Measurements from ENCODE around the gene NOL3. TPM values are rescaled to one million over a fixed set of nuclear protein-coding genes. Genes with fewer than 3 reads are reported as not detected.

Gene NOL3
- total RNA-seq, 1 donor from 2014 or later = 10.9 TPM

DNA sequence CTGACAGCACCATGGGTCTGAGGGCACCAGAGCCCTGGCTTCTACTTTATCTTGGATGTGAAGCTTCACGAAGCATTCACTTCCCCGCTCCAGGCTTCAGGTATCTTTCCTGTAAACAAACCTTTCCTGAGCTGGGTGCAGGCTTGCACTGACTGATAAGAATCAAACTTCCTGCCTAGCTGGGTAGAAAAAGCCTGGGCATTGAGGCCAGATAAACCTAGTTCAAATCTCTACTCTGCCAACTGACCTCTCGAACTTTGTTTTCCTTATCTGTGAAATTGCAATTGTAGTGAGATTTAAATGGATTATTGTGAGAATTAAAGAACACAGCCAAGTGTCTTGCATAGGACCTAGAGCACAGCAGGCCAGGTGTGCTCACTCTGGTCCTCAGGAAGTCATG lies 53.7 kb downstream of the NOL3 start:
- no peak for TF ChIP-seq EZH2 (IDR thresholded peaks at IDR 0.05; ENCODE audit: insufficient read depth, low read length)
- TF ChIP-seq, protein P1, sequence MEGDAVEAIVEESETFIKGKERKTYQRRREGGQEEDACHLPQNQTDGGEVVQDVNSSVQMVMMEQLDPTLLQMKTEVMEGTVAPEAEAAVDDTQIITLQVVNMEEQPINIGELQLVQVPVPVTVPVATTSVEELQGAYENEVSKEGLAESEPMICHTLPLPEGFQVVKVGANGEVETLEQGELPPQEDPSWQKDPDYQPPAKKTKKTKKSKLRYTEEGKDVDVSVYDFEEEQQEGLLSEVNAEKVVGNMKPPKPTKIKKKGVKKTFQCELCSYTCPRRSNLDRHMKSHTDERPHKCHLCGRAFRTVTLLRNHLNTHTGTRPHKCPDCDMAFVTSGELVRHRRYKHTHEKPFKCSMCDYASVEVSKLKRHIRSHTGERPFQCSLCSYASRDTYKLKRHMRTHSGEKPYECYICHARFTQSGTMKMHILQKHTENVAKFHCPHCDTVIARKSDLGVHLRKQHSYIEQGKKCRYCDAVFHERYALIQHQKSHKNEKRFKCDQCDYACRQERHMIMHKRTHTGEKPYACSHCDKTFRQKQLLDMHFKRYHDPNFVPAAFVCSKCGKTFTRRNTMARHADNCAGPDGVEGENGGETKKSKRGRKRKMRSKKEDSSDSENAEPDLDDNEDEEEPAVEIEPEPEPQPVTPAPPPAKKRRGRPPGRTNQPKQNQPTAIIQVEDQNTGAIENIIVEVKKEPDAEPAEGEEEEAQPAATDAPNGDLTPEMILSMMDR (IDR thresholded peaks at IDR 0.05; ENCODE audit: insufficient read depth, low read depth, low read length) = no peak
- Mint-ChIP-seq H3K27me3 (ENCODE audit: low read depth, unreplicated experiment) (no peaks in the 10 kb centered on the region), H3K36me3 (ENCODE audit: low read depth, unreplicated experiment) (peaks cover 6% of the 10 kb centered on the region), H3K9me3 (ENCODE audit: unreplicated experiment) (no peaks in the 10 kb centered on the region), H3K4me1 (ENCODE audit: low read depth, unreplicated experiment) (peaks cover 3% of the 10 kb centered on the region), H3K27ac (ENCODE audit: unreplicated experiment) (no peak overlapping the region), H3K4me3 (ENCODE audit: unreplicated experiment) (no peak overlapping the region)
- Histone ChIP-seq H2AFZ (ENCODE audit: low read depth, low read length) (no peak overlapping the region), H3K4me3 (ENCODE audit: insufficient read depth, low read depth, low read length) (no peak overlapping the region), H3K9ac (ENCODE audit: low read length) (no peak overlapping the region), H3K9me3 (ENCODE audit: insufficient read depth, low read depth, low read length) (no peaks in the 10 kb centered on the region), H3K27ac (ENCODE audit: low read depth, low read length) (no peak overlapping the region), H3K4me1 (ENCODE audit: insufficient read depth, low read length) (peaks cover 20% of the 10 kb centered on the region), H3K27me3 (ENCODE audit: insufficient read depth, low read length) (no peaks in the 10 kb centered on the region), H4K20me1 (ENCODE audit: insufficient read depth, low read length) (peaks cover 13% of the 10 kb centered on the region), H3K79me2 (ENCODE audit: insufficient read depth, low read length) (peaks cover 32% of the 10 kb centered on the region), H3K36me3 (ENCODE audit: insufficient read depth, low read length) (peaks cover 11% of the 10 kb centered on the region), H3K4me2 (ENCODE audit: low read length) (no peak overlapping the region)
- no peak for DNase-seq (ENCODE audit: low read depth)
- no peak for FAIRE-seq

Small RNA genes within 50 kb of the gene (microRNA-seq; reads per million reads assigned to microRNA genes)
- 411 reads per million, percentile 76 among the genes with 10 or more reads in this experiment for gene MIR328

Other genes with a start within 250 kb of the NOL3 start
- 10.2 and 12.1 TPM in 2 replicates for gene RRAD, start 245.0 kb upstream of the NOL3 start, total RNA-seq
- gene CIAO2B, start 236.1 kb upstream of the NOL3 start, total RNA-seq = 69.5 and 75.6 TPM in 2 replicates
- 22.9 and 28.8 TPM in 2 replicates for gene CES2, start 235.0 kb upstream of the NOL3 start, total RNA-seq
- 0.77 and 1.5 TPM in 2 replicates for gene CES3, start 209.3 kb upstream of the NOL3 start, total RNA-seq
- 1.2 TPM in 2 replicates for gene CES4A, start 181.9 kb upstream of the NOL3 start, total RNA-seq
- 94.8 and 104 TPM in 2 replicates for gene CBFB, start 141.4 kb upstream of the NOL3 start, total RNA-seq
- 16.1 and 17.1 TPM in 2 replicates for gene PHAF1, start 60.6 kb upstream of the NOL3 start, total RNA-seq
- gene B3GNT9, start 19.5 kb upstream of the NOL3 start, total RNA-seq = 7.6 and 9.4 TPM in 2 replicates
- gene TRADD, start 10.6 kb upstream of the NOL3 start, total RNA-seq = 10.1 and 11.0 TPM in 2 replicates
- 5.6 and 6.8 TPM in 2 replicates for gene FBXL8, start 10.6 kb upstream of the NOL3 start, total RNA-seq
- 4.4 and 4.5 TPM in 2 replicates for gene HSF4, start 5.8 kb upstream of the NOL3 start, total RNA-seq
- gene MATCAP1, start 13.4 kb downstream of the NOL3 start, total RNA-seq = 26.1 TPM in 2 replicates
- 0.45 and 0.62 TPM in 2 replicates for gene EXOC3L1, start 19.6 kb downstream of the NOL3 start, total RNA-seq
- gene E2F4, start 21.6 kb downstream of the NOL3 start, total RNA-seq = 44.7 and 51.2 TPM in 2 replicates
- 1.2 and 1.4 TPM in 2 replicates for gene ELMO3, start 28.6 kb downstream of the NOL3 start, total RNA-seq
- 47.5 and 51.6 TPM in 2 replicates for gene TMEM208, start 56.6 kb downstream of the NOL3 start, total RNA-seq
- gene FHOD1, start 76.9 kb downstream of the NOL3 start, total RNA-seq = 38.1 and 40.5 TPM in 2 replicates
- 2.4 and 2.5 TPM in 2 replicates for gene SLC9A5, start 78.4 kb downstream of the NOL3 start, total RNA-seq
- 1.8 and 2.4 TPM in 2 replicates for gene PLEKHG4, start 109.0 kb downstream of the NOL3 start, total RNA-seq
- not detected in 2 replicates for gene KCTD19, start 156.2 kb downstream of the NOL3 start, total RNA-seq
- gene LRRC36, start 156.3 kb downstream of the NOL3 start, total RNA-seq = not detected in 2 replicates
- gene TPPP3, start 223.0 kb downstream of the NOL3 start, total RNA-seq = 0.65 and 0.75 TPM in 2 replicates
- 3.7 and 4.4 TPM in 2 replicates for gene ZDHHC1, start 245.9 kb downstream of the NOL3 start, total RNA-seq